SK-N-MC (cell line): Measurements from ENCODE around the gene PCDHGA11.
"Not testable (repeated sequence)": the region's sequence is repeated elsewhere in the genome, so short reads cannot be mapped to it uniquely, and the experiment has no call there.

Source experiments
- EZH2 ChIP-seq: fragments of 200-600 bp; sonication (generic); IDR thresholded peaks from one replicate; pipeline ENCODE4 v1.6.1; 2017; ENCODE audit warnings: antibody characterized with exemption
- FOXP2 ChIP-seq: optimal IDR thresholded peaks from 2 replicates; pipeline ENCODE3; 2011; ENCODE audit warnings: mild to moderate bottlenecking, moderate library complexity; ENCODE audit not compliant: insufficient read depth; ENCODE audit errors: extremely low read length, control extremely low read depth
- POLR2AphosphoS5 ChIP-seq: IDR thresholded peaks from 2 replicates; pipeline ENCODE4 v1.6.1; 2012; ENCODE audit warnings: mild to moderate bottlenecking, low read depth, low read length, borderline replicate concordance

GRCh38 chr5:141397756-141398551, 22.9 kb upstream of the PCDHGA11 start, which contains the start of gene PCDHGB5:
- TF ChIP-seq FOXP2, EZH2, POLR2AphosphoS5: not testable (repeated sequence)
